Middle frontal gyrus (tissue), 1 donor: ENCODE data around the gene AMPD3.

Experiments
- DNase-seq: peaks from one replicate; pipeline ENCODE4 v3.0.0-alpha.2; 2015; ENCODE audit warnings: low spot score; ENCODE audit errors: extremely low spot score

Gene AMPD3

DNA sequence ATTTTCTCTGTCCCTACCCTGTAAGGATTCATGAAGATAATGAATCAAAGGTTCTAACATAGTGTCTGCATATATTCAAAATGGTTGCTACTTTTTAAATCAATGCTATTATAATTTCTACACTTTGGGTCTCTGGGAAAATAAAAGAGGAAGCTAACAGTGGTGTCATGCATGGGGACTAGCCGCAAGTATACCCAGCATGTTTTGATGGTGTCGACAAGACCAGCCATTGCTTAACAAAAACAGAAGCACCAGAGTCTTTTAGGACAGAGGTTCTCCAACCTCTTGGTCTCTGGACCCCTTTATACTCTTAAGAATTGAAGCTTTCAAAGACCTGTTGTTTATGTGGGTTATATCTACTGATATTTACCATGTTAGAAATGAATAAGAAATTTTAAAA is 48.2 kb downstream of the AMPD3 start:
- DNase-seq = no peak

- DNase-seq = no peak
Observed at GRCh38 chr11:10503777-10504480, 48.9 kb downstream of the AMPD3 start.

DNA sequence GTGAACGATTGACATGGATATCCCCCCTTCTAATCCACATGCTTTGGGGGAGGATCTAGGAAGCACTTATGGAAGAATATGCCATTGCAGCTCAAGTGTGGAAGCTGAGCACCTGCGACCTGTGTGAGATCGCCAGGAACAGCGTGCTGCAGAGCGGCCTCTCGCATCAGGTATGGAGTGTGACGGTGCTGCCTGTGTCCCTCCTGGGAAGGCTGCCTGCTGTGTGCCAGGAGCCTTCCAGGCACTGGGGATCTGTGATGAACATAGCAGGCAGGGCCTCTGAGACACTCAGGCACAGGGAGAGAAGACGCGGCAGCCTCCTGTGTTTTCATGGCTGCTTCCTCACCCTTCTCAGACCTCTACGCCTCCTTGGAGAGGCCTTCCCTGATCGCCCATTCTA is 49.4 kb downstream of the AMPD3 start:
- DNase-seq = no peak

DNA sequence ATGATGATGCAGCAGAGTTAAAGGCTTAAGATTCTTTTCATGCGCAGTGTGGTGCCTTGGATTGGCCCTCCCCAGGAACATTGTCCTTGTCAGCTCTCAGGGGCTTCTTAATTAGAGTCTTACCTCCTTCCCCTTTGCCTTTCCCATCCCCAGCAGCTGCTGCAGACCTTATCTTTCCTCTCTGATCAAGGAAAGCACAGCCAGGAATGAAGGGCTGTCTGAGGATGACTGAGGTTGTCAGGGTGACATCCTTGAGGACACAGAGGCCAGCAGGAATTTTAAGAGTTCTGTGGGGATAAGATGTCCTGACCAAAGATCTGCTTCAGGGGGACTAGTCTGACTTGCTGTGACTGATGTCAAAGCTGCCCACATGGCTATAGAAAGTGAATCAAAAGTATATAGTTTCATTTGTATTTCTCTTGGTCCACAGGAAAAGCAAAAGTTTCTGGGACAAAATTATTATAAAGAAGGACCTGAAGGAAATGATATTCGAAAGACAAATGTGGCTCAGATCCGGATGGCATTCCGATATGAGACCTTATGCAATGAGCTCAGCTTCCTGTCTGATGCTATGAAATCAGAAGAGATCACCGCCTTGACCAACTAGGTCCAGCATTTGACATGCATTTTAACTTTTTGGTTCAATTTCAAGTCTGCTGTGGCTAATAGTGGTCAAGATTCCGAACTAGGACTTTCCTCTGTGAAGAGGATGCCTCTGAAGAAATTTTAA is 50.4 kb downstream of the AMPD3 start:
- DNase-seq = no peak

DNA sequence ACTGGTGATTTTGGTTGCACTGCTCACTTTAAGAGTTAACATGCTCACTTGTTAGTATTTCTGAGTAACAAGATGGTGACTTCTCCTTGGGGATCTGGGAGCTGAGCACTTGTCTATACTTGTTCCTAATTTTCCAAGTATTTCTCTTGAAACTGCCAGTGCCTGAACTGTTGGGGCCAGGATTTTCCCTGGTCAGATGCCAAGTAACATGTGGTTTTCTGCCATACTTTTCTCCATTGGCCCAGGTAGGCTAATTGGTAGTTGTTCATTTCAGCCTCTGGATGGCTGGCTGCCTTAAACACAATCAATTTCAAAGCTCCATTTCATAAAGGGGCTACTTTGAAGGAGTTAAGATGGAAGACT is 50.9 kb downstream of the AMPD3 start:
- DNase-seq = no peak

GRCh38 chr11:10511181-10511621 is 56.1 kb downstream of the AMPD3 start:
- DNase-seq = no peak

DNA sequence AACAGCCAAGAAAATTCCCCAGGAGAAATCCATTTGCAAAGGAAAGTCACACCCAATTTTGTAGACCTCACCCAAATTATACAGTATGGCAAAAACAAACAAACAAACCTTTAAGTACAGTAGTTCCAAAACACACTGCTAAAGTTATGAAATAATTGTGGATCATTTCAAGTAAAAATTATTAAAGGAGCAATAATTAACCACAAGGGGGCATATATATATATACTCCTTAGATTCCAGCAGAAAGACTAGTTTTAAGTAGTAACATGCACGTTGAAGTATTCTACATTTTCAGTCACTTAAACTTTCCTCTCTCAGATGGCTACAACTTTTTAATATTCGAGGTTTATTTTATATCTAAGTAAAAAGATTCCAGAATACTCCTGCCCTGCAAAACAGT is 59.1 kb downstream of the AMPD3 start:
- no peak for DNase-seq

DNA sequence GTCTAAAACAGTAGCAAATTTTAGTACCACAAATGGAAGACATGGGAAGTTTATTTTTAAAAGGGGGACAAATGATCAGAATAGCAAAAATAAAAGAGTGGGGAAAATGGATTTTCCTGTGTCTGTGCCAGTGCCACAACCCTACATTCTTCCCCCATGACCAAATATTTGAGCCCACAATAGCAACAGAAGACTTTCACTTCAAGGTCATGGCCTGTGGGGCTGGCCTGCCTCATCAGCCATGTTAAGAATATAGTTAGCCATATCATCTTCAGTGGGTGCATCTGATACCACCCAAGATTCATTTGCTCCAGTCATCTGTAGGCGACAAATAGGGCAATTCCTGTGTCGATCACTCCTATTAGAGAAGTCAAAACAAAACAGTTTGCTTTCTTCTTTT is 59.6 kb downstream of the AMPD3 start:
- DNase-seq = no peak

DNA sequence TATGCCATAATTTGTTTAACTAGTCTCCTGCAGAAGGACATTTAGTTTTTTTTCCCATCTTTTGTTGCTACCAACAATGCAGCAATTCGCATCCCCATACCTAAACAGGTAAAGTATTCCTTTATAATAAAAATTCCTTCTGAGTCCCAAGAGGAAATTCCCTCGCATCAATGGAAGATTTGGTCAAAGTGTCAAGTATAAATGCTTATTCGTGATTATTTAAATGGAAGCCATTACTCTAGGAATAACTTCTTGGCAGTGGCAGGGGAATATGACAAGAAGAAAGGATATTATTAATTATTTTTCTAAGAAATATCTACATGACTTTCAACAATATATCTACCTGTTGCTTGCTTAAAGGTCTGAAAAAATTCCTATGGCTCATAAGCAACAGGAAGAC is 60.4 kb downstream of the AMPD3 start:
- DNase-seq = no peak

DNA sequence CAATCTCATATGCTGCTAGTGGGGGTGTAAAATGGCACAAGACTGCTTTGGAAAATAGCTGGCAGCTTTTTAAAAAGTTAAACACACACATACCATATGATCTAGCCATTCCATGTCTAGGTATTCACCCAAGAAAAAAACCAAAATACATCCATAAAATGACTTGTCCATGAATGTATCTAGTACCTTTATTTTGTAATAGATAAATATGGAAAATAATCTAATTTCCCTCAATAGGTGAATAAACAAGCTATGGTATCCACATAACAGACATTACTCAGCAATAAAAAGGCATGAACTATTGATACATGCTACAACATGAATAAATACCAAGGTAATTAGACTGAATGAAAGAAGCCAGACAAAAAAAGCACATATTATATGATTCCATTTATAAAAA is 63.1 kb downstream of the AMPD3 start:
- no peak for DNase-seq

DNA sequence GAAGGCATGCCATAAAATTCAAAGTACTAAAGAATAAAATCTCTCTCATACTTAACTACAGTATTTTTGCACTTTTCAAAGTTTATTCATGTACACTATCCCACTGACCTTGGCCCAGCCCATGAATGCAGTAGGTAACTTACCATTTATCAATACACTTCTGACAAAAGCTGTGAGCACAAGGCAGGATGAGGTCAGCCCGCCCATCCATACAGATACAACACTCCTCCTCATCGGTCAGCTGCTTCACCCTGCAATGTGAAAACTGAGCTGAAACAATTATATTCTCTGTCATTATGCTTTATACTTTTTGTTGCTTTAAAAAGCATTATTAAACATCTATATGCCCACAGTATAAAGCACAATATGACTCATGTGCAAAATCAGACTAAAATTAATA is 63.8 kb downstream of the AMPD3 start:
- DNase-seq = no peak

GRCh38 chr11:10519630-10520029 is 64.6 kb downstream of the AMPD3 start:
- no peak for DNase-seq

DNA sequence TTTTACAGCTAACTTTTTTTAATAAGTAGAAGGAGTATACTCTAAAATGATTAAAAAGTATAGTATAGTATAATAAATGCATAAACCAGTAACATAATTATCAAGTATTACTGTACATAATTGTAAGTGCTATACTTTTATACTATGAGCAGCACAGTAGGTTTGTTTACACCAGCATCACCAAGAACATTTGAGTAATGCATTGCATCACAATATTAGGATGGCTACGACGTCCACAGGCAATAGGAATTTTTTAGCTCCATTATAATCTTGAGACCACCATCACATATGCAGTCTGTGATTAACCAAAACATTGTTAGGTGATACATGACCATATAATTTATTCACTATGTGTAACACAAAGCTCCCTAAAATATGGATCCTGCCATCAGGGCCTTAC is 65.5 kb downstream of the AMPD3 start:
- DNase-seq = no peak

GRCh38 chr11:10522276-10522675 is 67.2 kb downstream of the AMPD3 start:
- no peak for DNase-seq

DNA sequence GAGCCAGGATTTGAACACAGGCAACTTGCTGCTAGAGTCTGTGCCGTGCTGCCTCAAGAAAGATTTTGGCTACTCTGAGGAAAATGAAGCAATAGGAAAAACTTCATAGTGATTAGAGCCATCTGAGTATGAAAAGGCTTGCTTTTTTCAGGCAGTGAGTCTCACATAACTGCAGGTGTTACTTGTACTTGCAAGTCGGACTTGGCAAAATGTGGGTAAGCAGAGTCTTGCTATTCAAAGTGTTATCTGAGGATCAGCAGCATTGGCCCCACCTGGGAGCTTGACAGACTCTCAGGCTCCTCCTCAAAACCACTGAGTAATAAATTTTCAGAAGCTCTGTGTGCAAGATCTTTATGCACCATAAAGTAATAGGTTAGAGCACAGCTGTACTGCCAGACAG is 67.9 kb downstream of the AMPD3 start:
- DNase-seq = no peak

DNA sequence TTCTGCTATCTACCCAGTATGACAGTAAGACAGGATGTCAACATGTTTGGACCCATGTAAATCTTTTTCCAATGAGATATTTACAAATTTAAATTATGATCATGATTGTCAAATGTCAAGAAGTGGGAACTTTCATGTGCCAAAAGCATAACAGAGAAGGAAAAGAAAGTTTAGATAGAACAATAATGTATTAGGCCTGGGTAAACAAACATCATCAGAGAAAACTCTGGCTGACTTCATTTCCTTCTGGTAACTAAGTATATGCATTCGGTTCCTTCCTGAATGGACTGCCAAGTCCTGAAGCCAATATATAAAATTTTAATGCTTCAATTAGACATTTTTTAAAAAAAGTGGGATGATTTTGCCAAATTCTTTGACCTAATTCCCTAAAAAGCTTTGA is 69.4 kb downstream of the AMPD3 start:
- DNase-seq = no peak

- no peak for DNase-seq
Observed at GRCh38 chr11:10526974-10527918, 72.2 kb downstream of the AMPD3 start.

GRCh38 chr11:10528121-10528520 is 73.1 kb downstream of the AMPD3 start:
- no peak for DNase-seq

DNA sequence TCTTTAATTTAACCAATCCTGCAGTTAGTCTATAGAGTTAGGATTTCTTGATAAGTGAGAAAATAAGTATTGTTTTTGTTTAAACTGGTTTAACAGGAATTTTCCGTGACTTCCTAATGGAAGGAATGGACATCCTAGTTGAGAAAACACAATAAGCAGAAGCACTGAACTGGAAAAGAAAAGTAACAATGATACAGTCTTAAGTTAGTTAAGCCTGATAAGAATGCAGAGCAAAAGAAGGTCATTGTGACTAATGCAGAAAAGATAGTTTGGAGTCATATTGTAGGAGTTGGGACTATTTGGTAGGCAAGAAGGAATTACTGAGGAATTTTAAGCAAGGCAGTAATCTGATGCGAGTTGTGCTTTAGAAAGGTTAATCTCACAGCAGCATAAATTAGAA is 74.2 kb downstream of the AMPD3 start:
- DNase-seq = no peak

DNA sequence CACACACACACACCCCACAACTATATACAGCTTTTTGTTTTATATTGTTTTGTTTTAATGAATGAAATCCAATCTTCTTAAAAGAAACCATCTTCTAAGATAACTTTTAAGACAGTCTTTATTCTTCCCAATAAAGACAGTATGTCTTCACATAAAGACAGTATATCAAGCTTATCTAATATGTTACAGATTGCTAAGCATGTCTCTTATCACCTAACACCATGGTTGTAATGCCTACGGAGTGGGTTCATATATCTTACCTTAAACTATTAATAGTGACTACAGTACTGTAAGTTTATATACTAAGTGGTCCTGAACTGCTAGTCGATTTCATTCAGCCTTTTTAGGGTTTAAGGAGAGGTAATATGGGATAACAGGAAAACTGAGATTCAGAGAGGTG is 77.5 kb downstream of the AMPD3 start:
- no peak for DNase-seq

DNA sequence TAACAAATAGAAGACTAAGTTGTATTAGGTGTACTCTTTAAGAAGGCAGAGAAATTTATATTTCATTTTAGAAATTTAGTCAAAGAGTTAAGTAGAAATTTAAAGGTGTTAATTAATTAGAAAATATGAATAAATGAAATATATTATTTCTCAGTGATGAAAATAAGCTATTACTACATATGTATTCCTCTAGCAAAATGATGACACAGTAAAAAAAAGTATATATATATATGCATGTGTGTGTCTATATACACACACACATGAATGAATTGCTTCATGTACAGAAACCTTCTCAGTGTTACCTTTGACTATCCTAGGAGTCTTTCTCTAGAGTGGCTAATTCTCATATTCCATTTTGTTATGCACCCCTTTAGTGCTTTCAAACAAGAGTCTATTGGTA is 78.3 kb downstream of the AMPD3 start:
- DNase-seq = no peak

GRCh38 chr11:10534316-10534715 is 79.3 kb downstream of the AMPD3 start:
- DNase-seq = no peak
